Activated CD8-positive, alpha-beta memory T cell treated with anti-CD3 and anti-CD28 coated beads for 36 hours (primary cell): ENCODE measurements around the gene SLC39A6. TPM values are rescaled to one million over a fixed set of nuclear protein-coding genes. Genes with fewer than 3 reads are reported as not detected.
"Not testable (repeated sequence)": the region's sequence is repeated elsewhere in the genome, so short reads cannot be mapped to it uniquely, and the experiment has no call there.

Experiments used
- CTCF ChIA-PET: fragments of 350-600 bp; sonication (Branson Sonifier 250); formaldehyde crosslinking; loops from one replicate; lab custom pipeline; 2021; ENCODE audit warnings: antibody characterized with exemption; lab: Charles Lee
- POLR2A ChIA-PET: fragments of 350-600 bp; sonication (Branson Sonifier 250); formaldehyde crosslinking; loops from one replicate; lab custom pipeline; 2021; ENCODE audit warnings: antibody characterized with exemption; lab: Charles Lee
- total RNA-seq, 2 experiments: library from RNA; stranded (reverse); gene quantifications; one replicate each; pipeline ENCODE4 v1.2.3, GENCODE V29; 2021

The SLC39A6 gene
- total RNA-seq, 2 experiments from 2014 or later, result 43.2 to 43.5 TPM

GRCh38 chr18:36109737-36110136, 19.4 kb downstream of the SLC39A6 start:
- CTCF ChIA-PET, result no interaction called here

DNA sequence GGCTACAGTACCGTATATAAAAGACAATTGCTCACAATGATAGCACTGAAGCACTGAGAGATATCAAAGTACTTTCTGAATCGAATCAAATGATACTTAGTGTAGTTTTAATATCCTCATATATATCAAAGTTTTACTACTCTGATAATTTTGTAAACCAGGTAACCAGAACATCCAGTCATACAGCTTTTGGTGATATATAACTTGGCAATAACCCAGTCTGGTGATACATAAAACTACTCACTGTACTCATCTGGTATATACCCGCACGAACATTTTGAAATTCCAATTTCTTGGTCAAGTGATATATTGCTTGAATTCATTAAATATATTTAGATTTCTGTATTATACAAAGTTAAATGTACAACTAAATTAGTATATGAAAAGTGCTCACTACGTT, 20.5 kb downstream of the SLC39A6 start:
- POLR2A ChIA-PET, result no interaction called here

More at GRCh38 chr18:36109737-36110136, 19.4 kb downstream of the SLC39A6 start:
- POLR2A ChIA-PET, result no interaction called here

GRCh38 chr18:36108196-36108595, 20.9 kb downstream of the SLC39A6 start:
- ChIA-PET CTCF (interaction anchor here (0.6 to 0.7 kb wide), 2 partner anchors 12 to 43 kb away, joined by 3 to 4 read pairs; no protein-coding TSS in a partner anchor), POLR2A (no interaction called here)

More for the DNA sequence above, 20.5 kb downstream of the SLC39A6 start:
- CTCF ChIA-PET, result no interaction called here

GRCh38 chr18:36107477-36107876, 21.7 kb downstream of the SLC39A6 start:
- ChIA-PET CTCF (interaction anchor here (0.6 to 0.7 kb wide), 2 partner anchors 13 to 42 kb away, joined by 3 to 4 read pairs; no protein-coding TSS in a partner anchor), POLR2A (no interaction called here)

DNA sequence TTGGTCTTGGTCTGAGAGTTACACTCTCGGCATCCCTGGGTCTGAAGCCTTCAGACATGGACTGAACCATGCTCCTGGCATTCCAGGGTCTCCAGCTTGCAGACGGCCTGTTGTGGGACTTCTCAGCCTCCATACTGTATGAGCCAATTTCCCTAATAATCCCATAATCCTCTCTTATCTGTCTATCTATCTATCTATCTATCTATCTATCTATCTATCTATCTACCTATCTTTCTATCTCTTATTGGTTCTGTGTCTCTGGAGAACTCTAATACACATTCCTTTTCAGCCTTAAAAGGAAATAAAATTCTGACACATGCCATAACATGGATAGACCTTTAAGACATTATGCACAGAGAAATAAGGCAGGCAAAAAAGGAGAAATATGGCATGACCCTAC, 24.4 kb downstream of the SLC39A6 start:
- CTCF ChIA-PET, result no interaction called here
- POLR2A ChIA-PET, result no interaction called here

- ChIA-PET POLR2A (no interaction called here), CTCF (interaction anchor here (0.6 kb wide), 1 partner anchor 83 kb away, joined by 4 read pairs; no protein-coding TSS in a partner anchor)
These were observed 27.2 kb downstream of the SLC39A6 start for GRCh38 chr18:36101943-36102342.

- ChIA-PET CTCF (interaction anchor here (0.7 to 1.5 kb wide), 4 partner anchors 14 to 673 kb away, joined by 3 to 6 read pairs (median 5); no protein-coding TSS in a partner anchor), POLR2A (no interaction called here)
These were observed 29.8 kb downstream of the SLC39A6 start for GRCh38 chr18:36099311-36099710.

DNA sequence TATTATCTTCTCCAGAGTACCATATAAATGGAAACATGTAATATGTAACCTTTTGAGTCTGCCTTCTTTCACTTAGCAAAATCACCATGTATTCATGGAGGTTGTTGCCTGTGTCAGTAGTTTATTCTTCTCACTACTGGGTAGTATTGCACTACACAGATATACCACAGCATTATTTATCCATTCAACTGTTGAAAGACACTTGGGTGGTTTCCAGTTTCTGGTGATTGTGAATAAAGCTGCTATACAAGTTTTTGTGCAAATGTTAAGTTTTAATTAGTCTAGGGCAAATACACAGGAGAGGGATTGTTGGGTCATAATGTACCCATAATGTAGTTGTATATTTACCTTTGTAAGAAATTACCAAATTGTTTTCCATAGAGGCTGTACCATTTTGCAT, 32.2 kb downstream of the SLC39A6 start:
- ChIA-PET CTCF (interaction anchor here (2.4 kb wide), 1 partner anchor 187 kb away, joined by 9 read pairs; no protein-coding TSS in a partner anchor), POLR2A (no interaction called here)

DNA sequence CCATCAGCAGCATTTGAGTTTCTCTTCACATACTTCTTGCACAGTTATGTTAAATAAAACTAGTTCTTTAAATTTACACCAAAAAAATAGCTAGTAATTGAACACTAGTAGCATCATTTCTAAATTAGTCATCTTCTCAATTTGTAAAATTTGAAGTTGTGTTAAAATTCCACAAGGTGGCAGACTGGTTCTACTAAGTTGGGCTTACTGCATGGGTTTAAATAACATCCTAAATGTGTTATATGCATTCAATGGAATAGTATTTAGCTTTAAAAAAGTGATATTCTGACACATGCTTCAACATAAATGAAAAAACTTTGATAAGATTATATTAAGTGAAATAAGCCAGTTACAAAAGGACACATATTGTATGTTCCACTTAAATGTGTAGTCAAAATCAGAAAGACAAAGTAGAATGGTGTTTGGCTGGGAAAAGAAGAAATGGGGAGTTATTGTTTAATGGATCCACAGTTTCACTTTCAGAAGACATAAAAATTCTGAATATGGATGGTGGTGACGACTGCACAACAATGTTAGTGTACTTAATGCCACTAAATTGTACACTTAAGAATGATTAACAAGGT, 33.1 kb downstream of the SLC39A6 start:
- ChIA-PET POLR2A (no interaction called here), CTCF (interaction anchor here (0.8 to 2.4 kb wide), 7 partner anchors 10 to 188 kb away, joined by 3 to 9 read pairs (median 4); partner anchors contain the start of genes ELP2 and SLC39A6)

DNA sequence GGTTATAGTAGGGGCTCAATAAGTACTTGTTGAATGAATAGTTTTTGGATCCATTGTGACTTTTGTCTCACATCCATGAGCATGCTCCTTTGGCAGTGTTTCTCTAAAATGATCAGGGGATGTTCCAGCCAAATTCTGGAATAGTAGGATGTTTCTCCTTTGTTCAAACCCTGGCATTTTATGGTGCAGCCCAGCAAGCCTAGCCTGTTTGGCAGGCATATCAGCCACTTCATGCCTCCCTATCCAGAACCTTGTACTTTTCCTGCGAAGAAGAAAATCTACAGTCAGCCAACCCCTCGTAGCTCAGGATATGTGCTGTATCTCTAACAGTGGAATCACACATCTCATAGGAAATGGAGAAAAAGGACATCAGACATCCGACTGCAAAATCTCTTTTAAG, 34.7 kb downstream of the SLC39A6 start:
- POLR2A ChIA-PET, result no interaction called here
- CTCF ChIA-PET, result no interaction called here

DNA sequence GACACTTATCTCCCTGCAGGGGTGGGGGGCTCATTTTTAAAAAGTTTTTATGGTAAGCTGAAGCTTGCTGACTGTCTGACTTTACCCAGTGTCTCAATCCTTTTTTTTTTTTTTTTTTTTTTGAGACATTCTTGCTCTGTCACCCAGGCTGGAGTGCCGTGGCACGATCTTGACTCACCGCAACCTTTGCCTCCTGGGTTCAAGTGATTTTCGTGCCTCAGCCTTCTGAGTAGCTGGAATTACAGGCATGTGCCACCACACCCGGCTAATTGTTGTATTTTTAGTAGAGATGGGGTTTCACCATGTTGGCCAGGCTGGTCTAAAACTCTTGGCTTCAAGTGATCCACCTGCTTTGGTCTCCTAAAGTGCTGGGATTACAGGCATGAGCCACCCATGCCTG, 37.0 kb downstream of the SLC39A6 start:
- CTCF ChIA-PET, POLR2A ChIA-PET: not testable (repeated sequence)

DNA sequence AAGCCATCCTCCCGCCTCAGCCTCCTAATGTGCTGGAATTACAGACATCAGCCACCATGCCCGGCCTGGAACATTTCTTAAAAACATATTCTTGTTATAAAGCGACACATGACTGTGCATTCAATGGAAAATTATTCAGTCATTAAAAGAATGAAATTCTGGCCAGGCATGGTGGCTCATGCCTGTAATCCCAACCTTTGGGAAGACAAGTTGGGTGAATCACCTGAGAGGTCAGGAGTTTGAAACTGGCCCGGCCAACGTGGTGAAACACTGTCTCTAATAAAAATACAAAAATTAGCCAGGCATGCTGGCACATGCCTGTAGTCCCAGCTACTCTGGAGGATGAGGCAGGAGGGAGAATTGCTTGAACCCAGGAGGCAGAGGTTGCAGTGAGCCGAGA, 40.1 kb downstream of the SLC39A6 start:
- CTCF ChIA-PET, result no interaction called here
- POLR2A ChIA-PET, result no interaction called here

DNA sequence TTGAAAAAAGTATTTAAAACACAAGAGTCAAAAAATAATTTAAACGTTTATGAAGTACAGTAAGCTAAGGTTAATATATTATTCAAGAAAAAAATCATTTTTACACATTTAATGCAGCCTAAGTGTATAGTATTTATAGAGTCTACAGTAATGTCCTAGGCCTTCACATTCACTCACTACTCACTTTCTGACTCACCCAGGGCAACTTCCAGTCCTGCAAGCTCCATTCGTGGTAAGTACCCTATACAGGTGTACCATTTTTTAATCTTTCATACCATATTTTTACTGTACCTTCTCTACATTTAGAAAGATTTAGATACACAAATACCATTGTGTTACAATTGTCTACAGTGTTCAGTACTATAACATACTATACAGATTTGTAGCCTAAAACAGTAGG, 40.9 kb downstream of the SLC39A6 start:
- ChIA-PET CTCF (no interaction called here), POLR2A (no interaction called here)

GRCh38 chr18:36086186-36086585, 43.0 kb downstream of the SLC39A6 start:
- CTCF ChIA-PET, result interaction anchor here (0.9 kb wide), 1 partner anchor 10 kb away, joined by 4 read pairs; no protein-coding TSS in a partner anchor
- POLR2A ChIA-PET, result no interaction called here

DNA sequence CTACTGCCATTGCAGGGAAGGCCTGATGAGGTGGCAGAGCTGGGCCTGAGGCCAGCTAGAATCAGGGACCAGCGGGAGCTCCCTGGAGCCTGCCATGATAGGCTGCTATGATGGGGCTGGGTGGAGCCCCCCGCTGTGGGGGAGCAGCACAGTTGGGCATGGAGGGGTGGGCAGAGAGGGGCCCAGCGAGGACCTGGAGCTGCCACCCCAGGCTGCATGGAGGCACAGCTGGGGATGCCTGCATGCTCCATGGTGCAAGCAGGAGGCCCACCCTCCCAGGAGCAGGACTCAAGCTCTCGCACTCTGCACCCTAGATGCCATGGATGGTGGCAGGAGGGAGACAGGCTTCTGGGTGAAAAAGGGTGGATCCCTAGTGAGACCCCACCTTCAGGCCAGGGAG, 43.9 kb downstream of the SLC39A6 start:
- CTCF ChIA-PET, result interaction anchor here (0.7 to 1.2 kb wide), 3 partner anchors 11 to 67 kb away, joined by 3 to 4 read pairs (median 3); no protein-coding TSS in a partner anchor
- POLR2A ChIA-PET, result no interaction called here

- CTCF ChIA-PET, result no interaction called here
These were observed 45.4 kb downstream of the SLC39A6 start for GRCh38 chr18:36083729-36084128.

GRCh38 chr18:36081118-36081517, 48.0 kb downstream of the SLC39A6 start:
- POLR2A ChIA-PET, result interaction anchor here (0.6 kb wide), 1 partner anchor 109 kb away, joined by 4 read pairs; no protein-coding TSS in a partner anchor
- CTCF ChIA-PET, result not testable (repeated sequence)

More at GRCh38 chr18:36083729-36084128, 45.4 kb downstream of the SLC39A6 start:
- POLR2A ChIA-PET, result no interaction called here

DNA sequence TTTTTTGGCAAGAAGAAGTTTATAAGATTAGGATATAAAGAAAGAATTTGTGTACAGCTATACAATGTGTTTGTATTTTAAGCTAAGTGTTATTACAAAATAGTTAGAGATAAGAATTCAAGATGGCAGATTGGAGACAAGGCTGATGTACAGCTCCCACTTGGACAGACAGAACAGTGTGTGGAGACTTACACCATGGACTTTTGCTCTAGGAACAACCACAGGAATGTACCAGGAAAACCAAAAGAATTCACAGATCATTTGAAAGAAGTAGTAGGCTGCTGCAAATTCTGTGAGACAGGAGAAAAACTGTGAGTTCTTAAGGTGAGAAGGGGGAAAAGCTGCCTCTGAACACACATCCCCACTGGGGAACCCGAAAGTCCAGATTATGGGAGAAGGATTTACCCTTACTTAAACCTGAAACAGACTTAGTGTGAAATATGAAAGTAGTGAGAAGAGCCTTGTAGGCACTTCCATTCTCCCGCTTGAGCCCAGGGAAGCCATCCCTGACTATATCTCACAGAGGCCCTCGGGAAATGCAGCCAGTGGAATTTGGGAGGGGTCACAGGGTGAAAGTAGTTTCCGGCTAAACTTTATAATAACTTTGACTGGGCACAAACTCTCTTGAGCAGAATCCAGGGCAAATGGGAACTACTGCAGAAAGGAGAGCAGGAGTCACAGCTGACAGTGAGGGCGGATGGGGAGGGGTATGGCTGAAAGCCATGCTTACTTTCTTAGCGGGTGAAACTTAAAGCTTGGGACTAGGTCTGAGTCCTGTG, 50.2 kb downstream of the SLC39A6 start:
- CTCF ChIA-PET, result no interaction called here
- POLR2A ChIA-PET, result no interaction called here

DNA sequence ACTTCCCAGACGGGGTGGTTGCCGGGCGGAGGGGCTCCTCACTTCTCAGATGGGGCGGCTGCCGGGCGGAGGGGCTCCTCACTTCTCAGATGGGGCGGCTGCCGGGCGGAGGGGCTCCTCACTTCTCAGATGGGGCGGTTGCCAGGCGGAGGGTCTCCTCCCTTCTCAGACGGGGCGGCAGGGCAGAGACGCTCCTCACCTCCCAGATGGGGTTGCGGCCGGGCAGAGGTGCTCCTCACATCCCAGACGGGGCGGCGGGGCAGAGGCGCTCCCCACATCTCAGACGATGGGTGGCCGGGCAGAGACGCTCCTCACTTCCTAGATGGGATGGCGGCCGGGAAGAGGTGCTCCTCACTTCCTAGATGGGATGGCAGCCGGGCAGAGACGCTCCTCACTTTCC, 51.4 kb downstream of the SLC39A6 start:
- CTCF ChIA-PET, POLR2A ChIA-PET: not testable (repeated sequence)
